ENCODE measurements around the gene FBXW5.

GRCh38 chr9:136965771-136966484, 21.4 kb upstream of the FBXW5 start:
- no peak for TF ChIP-seq POLR2A (IDR thresholded peaks at IDR 0.05; ENCODE audit: low read depth, low read length)
- no peak for TF ChIP-seq POLR2AphosphoS5 (IDR thresholded peaks at IDR 0.05; ENCODE audit: low read depth, low read length)
- no peak for TF ChIP-seq SPI1 (IDR thresholded peaks at IDR 0.05; ENCODE audit: low read depth, low read length)
- no peak for TF ChIP-seq TAF1 (IDR thresholded peaks at IDR 0.05; ENCODE audit: low read depth, low read length)
- TF ChIP-seq PAX5 (IDR thresholded peaks at IDR 0.05; ENCODE audit: insufficient read depth, low read length, severe bottlenecking) = no peak

Data from GM12891 (cell line).